Neural progenitor cell (in vitro differentiated cells): ENCODE results near the gene KIF21B. TPM values are rescaled to one million over a fixed set of nuclear protein-coding genes. Genes with fewer than 3 reads are reported as not detected.
A peak's percentile ranks its signal among the peaks of the same experiment; 100 is the strongest.

Source experiments
- DNase-seq: peaks from one replicate; pipeline ENCODE4 v3.0.0-alpha.2; 2016; ENCODE audit warnings: low spot score
- H2AFZ ChIP-seq: fragments of 200-600 bp; sonication (generic); replicated peaks from 2 replicates; pipeline ENCODE4 v1.6.1; 2016; ENCODE audit warnings: antibody characterized with exemption
- H3F3A ChIP-seq: fragments of 200-600 bp; sonication (generic); 2 replicates; pipeline ENCODE4 v1.6.1; 2016; ENCODE audit warnings: antibody characterized with exemption, low read depth
- H3K27ac ChIP-seq: fragments of 200-600 bp; sonication (generic); 2 replicates; pipeline ENCODE4 v1.5.1; 2016; ENCODE audit warnings: mild to moderate bottlenecking
- H3K27me3 ChIP-seq: fragments of 200-600 bp; sonication (generic); 2 replicates; pipeline ENCODE4 v1.6.1; 2016; ENCODE audit warnings: mild to moderate bottlenecking, moderate library complexity
- H3K36me3 ChIP-seq: fragments of 200-600 bp; sonication (generic); 2 replicates; pipeline ENCODE4 v1.5.1; 2016
- H3K4me1 ChIP-seq: fragments of 200-600 bp; sonication (generic); 2 replicates; pipeline ENCODE4 v1.6.1; 2016; ENCODE audit warnings: mixed run types
- H3K4me2 ChIP-seq: fragments of 200-600 bp; sonication (generic); 2 replicates; pipeline ENCODE4 v1.6.1; 2016
- H3K4me3 ChIP-seq: fragments of 200-600 bp; sonication (generic); 2 replicates; pipeline ENCODE4 v1.5.1; 2016
- H3K79me2 ChIP-seq: fragments of 200-600 bp; sonication (generic); 2 replicates; pipeline ENCODE4 v1.6.1; 2016; ENCODE audit warnings: low read depth
- H3K9ac ChIP-seq: fragments of 200-600 bp; sonication (generic); 2 replicates; pipeline ENCODE4 v1.6.1; 2016
- H3K9me3 ChIP-seq: fragments of 200-600 bp; sonication (generic); 2 replicates; pipeline ENCODE4 v1.5.1; 2016; ENCODE audit warnings: low read depth
- H4K20me1 ChIP-seq: fragments of 200-600 bp; sonication (generic); 2 replicates; pipeline ENCODE4 v1.6.1; 2016; ENCODE audit warnings: low read depth
- H3K27ac Mint-ChIP-seq: 3 replicates; pipeline ENCODE4 v1.8.0; 2021; ENCODE audit warnings: mixed read lengths
- H3K27me3 Mint-ChIP-seq: 2 replicates; pipeline ENCODE4 v1.8.0; 2022; ENCODE audit warnings: low read depth, mild to moderate bottlenecking, inconsistent platforms, moderate library complexity, mixed read lengths; ENCODE audit not compliant: insufficient read depth
- H3K36me3 Mint-ChIP-seq: 3 replicates; pipeline ENCODE4 v1.8.0; 2021; ENCODE audit warnings: mixed read lengths
- H3K4me1 Mint-ChIP-seq: 3 replicates; pipeline ENCODE4 v1.8.0; 2021; ENCODE audit warnings: mixed read lengths
- H3K4me3 Mint-ChIP-seq: 3 replicates; pipeline ENCODE4 v1.8.0; 2021; ENCODE audit warnings: mild to moderate bottlenecking, moderate library complexity, mixed read lengths
- H3K9me3 Mint-ChIP-seq: 3 replicates; pipeline ENCODE4 v1.8.0; 2020; ENCODE audit warnings: mixed read lengths
- CTCF ChIP-seq: fragments of 200-600 bp; sonication (generic); IDR thresholded peaks from 2 replicates; pipeline ENCODE4 v1.5.1; 2017; ENCODE audit warnings: antibody characterized with exemption, mild to moderate bottlenecking
- EZH2 ChIP-seq: fragments of 200-600 bp; sonication (generic); IDR thresholded peaks from 2 replicates; pipeline ENCODE4 v1.6.1; 2017; ENCODE audit warnings: antibody characterized with exemption, mild to moderate bottlenecking, moderate library complexity
- EZH2phosphoT487 ChIP-seq: fragments of 200-600 bp; sonication (generic); IDR thresholded peaks from 2 replicates; pipeline ENCODE4 v1.6.1; 2017; ENCODE audit warnings: antibody characterized with exemption
- total RNA-seq: library from RNA; depleted of rRNA; stranded (reverse); fragments of >200 nt; gene quantifications from 2 replicates; pipeline ENCODE4 v1.2.3, GENCODE V29; 2015; ENCODE audit warnings: low replicate concordance

KIF21B gene
- total RNA-seq, 1 donor from 2014 or later, result 6.4 TPM

DNA sequence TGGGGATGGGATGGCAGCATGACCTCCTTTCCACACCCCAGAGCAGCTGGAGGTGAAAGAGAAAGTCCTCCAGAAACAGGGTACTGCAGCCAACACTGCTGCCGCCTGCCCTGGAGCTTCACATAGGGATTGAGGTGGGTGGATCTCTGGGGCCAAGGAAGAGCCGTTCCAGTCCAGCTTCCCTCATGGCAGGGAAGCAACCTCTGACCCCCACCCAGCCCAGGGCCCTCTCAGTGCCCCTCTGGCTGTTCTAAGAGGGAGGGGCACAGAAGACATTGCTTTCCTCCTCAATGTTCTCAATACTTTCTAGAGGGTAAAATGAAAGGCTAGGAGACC is 5.7 kb downstream of the KIF21B start:
- peaks cover 12% of the 10 kb centered on the region for H3K27me3 Mint-ChIP-seq
- peaks cover 72% of the 10 kb centered on the region for H3K4me1 Mint-ChIP-seq
- Histone ChIP-seq H3F3A (peaks cover 44% of the 10 kb centered on the region), H2AFZ (no peak overlapping the region), H3K9ac (no peak overlapping the region), H3K36me3 (no peaks in the 10 kb centered on the region), H3K27me3 (peaks cover 5% of the 10 kb centered on the region), H3K4me3 (no peak overlapping the region), H3K27ac (no peak overlapping the region), H3K4me1 (peaks cover 65% of the 10 kb centered on the region), H3K79me2 (peaks cover 24% of the 10 kb centered on the region), H4K20me1 (peaks cover 62% of the 10 kb centered on the region), H3K9me3 (no peaks in the 10 kb centered on the region), H3K4me2 (no peak overlapping the region)
- no peaks in the 10 kb centered on the region for H3K9me3 Mint-ChIP-seq
- no peak overlapping the region for H3K4me3 Mint-ChIP-seq
- no peak for DNase-seq
- TF ChIP-seq EZH2, result no peak
- no peak for TF ChIP-seq CTCF
- no peak for TF ChIP-seq EZH2phosphoT487
- peak overlapping the region; percentile 79 for H3K27ac Mint-ChIP-seq
- no peaks in the 10 kb centered on the region for H3K36me3 Mint-ChIP-seq

DNA sequence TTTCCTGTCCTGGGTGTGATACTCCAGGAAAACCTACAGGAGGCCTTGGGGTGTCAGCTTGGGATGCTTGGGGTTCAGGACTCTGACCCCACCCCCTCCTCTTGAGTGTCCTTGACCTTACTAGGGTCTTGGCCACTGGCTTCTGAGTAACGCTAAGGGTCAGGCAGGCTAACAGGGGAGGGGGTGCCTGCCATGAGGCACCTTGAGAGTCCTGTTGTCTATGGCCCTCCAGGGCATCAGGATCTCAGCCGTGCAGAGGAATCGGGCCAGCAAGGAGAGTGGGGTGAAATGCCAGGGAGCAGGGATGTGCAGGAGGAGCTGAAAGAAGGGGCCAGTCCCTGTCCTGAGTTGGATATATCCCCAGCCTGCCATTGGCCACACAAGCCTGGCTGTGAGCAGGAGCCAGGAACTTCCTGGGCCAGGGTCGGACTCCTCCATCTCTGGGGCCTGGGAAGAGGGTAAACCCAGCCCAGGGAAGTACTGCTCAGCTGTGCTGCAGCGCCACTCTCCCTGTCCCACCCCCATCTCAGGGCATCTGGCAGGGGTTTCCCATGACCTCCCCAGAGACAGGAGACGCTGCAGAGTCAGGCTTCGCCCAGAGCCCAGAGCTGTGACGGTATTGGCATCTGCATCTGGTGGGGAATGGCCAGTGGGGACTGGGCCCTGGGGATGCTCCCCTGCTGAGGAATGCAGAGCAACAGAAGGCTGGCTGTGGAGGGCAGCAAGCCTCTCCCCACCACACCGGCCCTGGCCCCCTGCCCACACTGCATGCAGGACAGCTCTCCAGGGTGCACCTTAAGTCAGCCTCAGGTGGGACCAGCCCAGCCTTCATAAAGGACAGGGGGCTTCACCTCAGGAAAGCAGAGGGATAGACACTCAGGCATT is 6.3 kb downstream of the KIF21B start:
- Mint-ChIP-seq H3K9me3 (no peaks in the 10 kb centered on the region), H3K36me3 (no peaks in the 10 kb centered on the region), H3K4me3 (no peak overlapping the region), H3K27ac (no peak overlapping the region), H3K27me3 (peaks cover 8% of the 10 kb centered on the region), H3K4me1 (peaks cover 70% of the 10 kb centered on the region)
- H2AFZ ChIP-seq, result no peak overlapping the region
- TF ChIP-seq EZH2, result no peak
- TF ChIP-seq EZH2phosphoT487, result no peak
- no peak for TF ChIP-seq CTCF
- peaks cover 61% of the 10 kb centered on the region for H4K20me1 ChIP-seq
- no peak for DNase-seq
- H3K9me3 ChIP-seq, result no peaks in the 10 kb centered on the region
- no peak overlapping the region for H3K27ac ChIP-seq
- no peaks in the 10 kb centered on the region for H3K27me3 ChIP-seq
- H3K4me2 ChIP-seq, result no peak overlapping the region
- H3K36me3 ChIP-seq, result no peaks in the 10 kb centered on the region
- peaks cover 38% of the 10 kb centered on the region for H3F3A ChIP-seq
- H3K4me3 ChIP-seq, result no peak overlapping the region
- peaks cover 59% of the 10 kb centered on the region for H3K4me1 ChIP-seq
- H3K9ac ChIP-seq, result no peak overlapping the region
- H3K79me2 ChIP-seq, result peaks cover 24% of the 10 kb centered on the region

GRCh38 chr1:201016211-201016651 is 7.3 kb downstream of the KIF21B start:
- Mint-ChIP-seq H3K27ac (no peak overlapping the region), H3K27me3 (peaks cover 8% of the 10 kb centered on the region), H3K36me3 (no peaks in the 10 kb centered on the region), H3K4me3 (no peak overlapping the region), H3K4me1 (peaks cover 66% of the 10 kb centered on the region), H3K9me3 (no peaks in the 10 kb centered on the region)
- Histone ChIP-seq H3K4me1 (peaks cover 50% of the 10 kb centered on the region), H4K20me1 (peaks cover 56% of the 10 kb centered on the region), H3K4me3 (no peak overlapping the region), H3K9ac (no peak overlapping the region), H3K4me2 (no peak overlapping the region), H3K9me3 (no peaks in the 10 kb centered on the region), H3K27ac (no peak overlapping the region), H3K79me2 (peaks cover 24% of the 10 kb centered on the region), H3F3A (peaks cover 29% of the 10 kb centered on the region), H3K27me3 (no peaks in the 10 kb centered on the region), H2AFZ (no peak overlapping the region), H3K36me3 (no peaks in the 10 kb centered on the region)
- TF ChIP-seq EZH2 (no peak), CTCF (no peak), EZH2phosphoT487 (no peak)
- no peak for DNase-seq
